ENCODE data around the gene ACP4.
"Not testable (repeated sequence)": the region's sequence is repeated elsewhere in the genome, so short reads cannot be mapped to it uniquely, and the experiment has no call there.

ACP4 gene

GRCh38 chr19:50811622-50812238 is 21.5 kb downstream of the ACP4 start:
- H3K36me3 ChIP-seq (ENCODE audit: control insufficient read depth, insufficient read depth, low read length); H3K27me3 ChIP-seq (ENCODE audit: control insufficient read depth, insufficient read depth, low read length); H3K4me1 ChIP-seq (ENCODE audit: control insufficient read depth, insufficient read depth, low read length); H3K27ac ChIP-seq (ENCODE audit: low read length); H3K4me3 ChIP-seq (ENCODE audit: low read length); H3K9me3 ChIP-seq (ENCODE audit: control insufficient read depth, insufficient read depth, low read length); DNase-seq (ENCODE audit: low read depth, low spot score): not testable (repeated sequence)
- no CpG with 5 or more reads among the region's 3 CpGs for WGBS (ENCODE audit: insufficient coverage, insufficient read length)

GRCh38 chr19:50812474-50812873 is 22.3 kb downstream of the ACP4 start:
- no peaks in the 10 kb centered on the region for H3K9me3 ChIP-seq (ENCODE audit: control insufficient read depth, insufficient read depth, low read length)
- no peak overlapping the region for H3K27ac ChIP-seq (ENCODE audit: low read length)
- no peak for DNase-seq (ENCODE audit: low read depth, low spot score)
- no peaks in the 10 kb centered on the region for H3K4me1 ChIP-seq (ENCODE audit: control insufficient read depth, insufficient read depth, low read length)
- H3K4me3 ChIP-seq (ENCODE audit: low read length): no peak overlapping the region
- H3K27me3 ChIP-seq (ENCODE audit: control insufficient read depth, insufficient read depth, low read length): no peaks in the 10 kb centered on the region
- no peaks in the 10 kb centered on the region for H3K36me3 ChIP-seq (ENCODE audit: control insufficient read depth, insufficient read depth, low read length)
- no CpG with 5 or more reads among the region's 3 CpGs for WGBS (ENCODE audit: insufficient coverage, insufficient read length)

- H3K27ac ChIP-seq (ENCODE audit: low read length): no peak overlapping the region
- no peaks in the 10 kb centered on the region for H3K36me3 ChIP-seq (ENCODE audit: control insufficient read depth, insufficient read depth, low read length)
- no peak for DNase-seq (ENCODE audit: low read depth, low spot score)
- no peaks in the 10 kb centered on the region for H3K27me3 ChIP-seq (ENCODE audit: control insufficient read depth, insufficient read depth, low read length)
- WGBS (ENCODE audit: insufficient coverage, insufficient read length): no CpG with 5 or more reads among the region's 5 CpGs
- H3K4me3 ChIP-seq (ENCODE audit: low read length): no peak overlapping the region
- no peaks in the 10 kb centered on the region for H3K9me3 ChIP-seq (ENCODE audit: control insufficient read depth, insufficient read depth, low read length)
- H3K4me1 ChIP-seq (ENCODE audit: control insufficient read depth, insufficient read depth, low read length): 0 out of 2 replicates have a peak, but pooled peaks cover 4% of the 10 kb centered on the region
These were observed 24.7 kb downstream of the ACP4 start for GRCh38 chr19:50814883-50815282.

- Histone ChIP-seq H3K27ac (ENCODE audit: low read length) (no peak overlapping the region), H3K4me3 (ENCODE audit: low read length) (no peak overlapping the region), H3K36me3 (ENCODE audit: control insufficient read depth, insufficient read depth, low read length) (no peaks in the 10 kb centered on the region), H3K27me3 (ENCODE audit: control insufficient read depth, insufficient read depth, low read length) (no peaks in the 10 kb centered on the region), H3K9me3 (ENCODE audit: control insufficient read depth, insufficient read depth, low read length) (no peaks in the 10 kb centered on the region), H3K4me1 (ENCODE audit: control insufficient read depth, insufficient read depth, low read length) (0 out of 2 replicates have a peak, but pooled peaks cover 4% of the 10 kb centered on the region)
- no CpG with 5 or more reads among the region's 1 CpG for WGBS (ENCODE audit: insufficient coverage, insufficient read length)
- no peak for DNase-seq (ENCODE audit: low read depth, low spot score)
These were observed 25.2 kb downstream of the ACP4 start for GRCh38 chr19:50815439-50815838.

GRCh38 chr19:50817941-50818858 is 28.0 kb downstream of the ACP4 start:
- no peak for DNase-seq (ENCODE audit: low read depth, low spot score)
- Histone ChIP-seq H3K4me1 (ENCODE audit: control insufficient read depth, insufficient read depth, low read length) (peaks cover 4% of the 10 kb centered on the region; the same call in 1 of the 2 replicates), H3K27ac (ENCODE audit: low read length) (no peak overlapping the region), H3K27me3 (ENCODE audit: control insufficient read depth, insufficient read depth, low read length) (no peaks in the 10 kb centered on the region), H3K9me3 (ENCODE audit: control insufficient read depth, insufficient read depth, low read length) (no peaks in the 10 kb centered on the region), H3K4me3 (ENCODE audit: low read length) (peak overlapping the region; percentile 65), H3K36me3 (ENCODE audit: control insufficient read depth, insufficient read depth, low read length) (no peaks in the 10 kb centered on the region)
- no CpG with 5 or more reads among the region's 52 CpGs for WGBS (ENCODE audit: insufficient coverage, insufficient read length)

- Histone ChIP-seq H3K36me3 (ENCODE audit: control insufficient read depth, insufficient read depth, low read length) (no peaks in the 10 kb centered on the region), H3K27me3 (ENCODE audit: control insufficient read depth, insufficient read depth, low read length) (no peaks in the 10 kb centered on the region), H3K9me3 (ENCODE audit: control insufficient read depth, insufficient read depth, low read length) (no peaks in the 10 kb centered on the region), H3K4me3 (ENCODE audit: low read length) (no peak overlapping the region), H3K4me1 (ENCODE audit: control insufficient read depth, insufficient read depth, low read length) (peaks cover 4% of the 10 kb centered on the region; the same call in 1 of the 2 replicates), H3K27ac (ENCODE audit: low read length) (no peak overlapping the region)
- no peak for DNase-seq (ENCODE audit: low read depth, low spot score)
- no CpG with 5 or more reads among the region's 12 CpGs for WGBS (ENCODE audit: insufficient coverage, insufficient read length)
These were observed 28.8 kb downstream of the ACP4 start for GRCh38 chr19:50818859-50819472.

- peaks cover 4% of the 10 kb centered on the region; the same call in 1 of the 2 replicates for H3K4me1 ChIP-seq (ENCODE audit: control insufficient read depth, insufficient read depth, low read length)
- no peaks in the 10 kb centered on the region for H3K36me3 ChIP-seq (ENCODE audit: control insufficient read depth, insufficient read depth, low read length)
- DNase-seq (ENCODE audit: low read depth, low spot score): no peak
- no peaks in the 10 kb centered on the region for H3K27me3 ChIP-seq (ENCODE audit: control insufficient read depth, insufficient read depth, low read length)
- no peak overlapping the region for H3K27ac ChIP-seq (ENCODE audit: low read length)
- no CpG with 5 or more reads among the region's 8 CpGs for WGBS (ENCODE audit: insufficient coverage, insufficient read length)
- H3K9me3 ChIP-seq (ENCODE audit: control insufficient read depth, insufficient read depth, low read length): no peaks in the 10 kb centered on the region
- H3K4me3 ChIP-seq (ENCODE audit: low read length): no peak overlapping the region
These were observed 29.4 kb downstream of the ACP4 start for GRCh38 chr19:50819636-50820035.

- Histone ChIP-seq H3K36me3 (ENCODE audit: control insufficient read depth, insufficient read depth, low read length) (no peaks in the 10 kb centered on the region), H3K27ac (ENCODE audit: low read length) (no peak overlapping the region), H3K4me3 (ENCODE audit: low read length) (no peak overlapping the region), H3K4me1 (ENCODE audit: control insufficient read depth, insufficient read depth, low read length) (peaks cover 4% of the 10 kb centered on the region; the same call in 1 of the 2 replicates), H3K27me3 (ENCODE audit: control insufficient read depth, insufficient read depth, low read length) (no peaks in the 10 kb centered on the region), H3K9me3 (ENCODE audit: control insufficient read depth, insufficient read depth, low read length) (no peaks in the 10 kb centered on the region)
- no CpG with 5 or more reads among the region's 15 CpGs for WGBS (ENCODE audit: insufficient coverage, insufficient read length)
- no peak for DNase-seq (ENCODE audit: low read depth, low spot score)
These were observed 29.9 kb downstream of the ACP4 start for GRCh38 chr19:50820086-50820485.

- Histone ChIP-seq H3K9me3 (ENCODE audit: control insufficient read depth, insufficient read depth, low read length) (no peaks in the 10 kb centered on the region), H3K4me3 (ENCODE audit: low read length) (no peak overlapping the region; the same call in 1 of the 2 replicates), H3K27me3 (ENCODE audit: control insufficient read depth, insufficient read depth, low read length) (no peaks in the 10 kb centered on the region), H3K4me1 (ENCODE audit: control insufficient read depth, insufficient read depth, low read length) (peaks cover 4% of the 10 kb centered on the region; the same call in 1 of the 2 replicates), H3K27ac (ENCODE audit: low read length) (no peak overlapping the region), H3K36me3 (ENCODE audit: control insufficient read depth, insufficient read depth, low read length) (no peaks in the 10 kb centered on the region)
- DNase-seq (ENCODE audit: low read depth, low spot score): no peak
- no CpG with 5 or more reads among the region's 21 CpGs for WGBS (ENCODE audit: insufficient coverage, insufficient read length)
These were observed 30.5 kb downstream of the ACP4 start for GRCh38 chr19:50820549-50821247.

GRCh38 chr19:50821248-50821612 is 31.0 kb downstream of the ACP4 start:
- no peak overlapping the region for H3K27ac ChIP-seq (ENCODE audit: low read length)
- H3K27me3 ChIP-seq (ENCODE audit: control insufficient read depth, insufficient read depth, low read length): no peaks in the 10 kb centered on the region
- H3K4me1 ChIP-seq (ENCODE audit: control insufficient read depth, insufficient read depth, low read length): peaks cover 4% of the 10 kb centered on the region; the same call in 1 of the 2 replicates
- no CpG with 5 or more reads among the region's 4 CpGs for WGBS (ENCODE audit: insufficient coverage, insufficient read length)
- H3K36me3 ChIP-seq (ENCODE audit: control insufficient read depth, insufficient read depth, low read length): no peaks in the 10 kb centered on the region
- no peak overlapping the region for H3K4me3 ChIP-seq (ENCODE audit: low read length)
- no peak for DNase-seq (ENCODE audit: low read depth, low spot score)
- no peaks in the 10 kb centered on the region for H3K9me3 ChIP-seq (ENCODE audit: control insufficient read depth, insufficient read depth, low read length)

Measured in iPS DF 6.9 (cell line).